Heart left ventricle (tissue), 16 donors: ENCODE measurements around the gene PABPC1L2B. TPM values are rescaled to one million over a fixed set of nuclear protein-coding genes. Genes with fewer than 3 reads are reported as not detected.
"Not testable (repeated sequence)": the region's sequence is repeated elsewhere in the genome, so short reads cannot be mapped to it uniquely, and the experiment has no call there.

Experiments used
- ATAC-seq, 4 donors: fragments of 200-7000 bp; cut with Tn5 transposase; one replicate each; pipeline ENCODE4 v1.9.1; 2020 to 2022; ENCODE audit warnings: moderate library complexity in 4 of 4, mild to moderate bottlenecking in 3 of 4, moderate number of reproducible peaks in 1 of 4
- DNase-seq, 5 donors: peaks; one replicate each; pipeline ENCODE4 v3.0.0-alpha.2; 2020
- H3K27ac ChIP-seq, 12 donors: fragments of 200-600 bp; sonication (generic) in 4 of 12; one replicate each; pipeline versions ENCODE4 v1.5.0 to v1.8.0; 2016 to 2022; ENCODE audit warnings: mild to moderate bottlenecking in 2 of 12
- H3K27me3 ChIP-seq, 9 donors: fragments of 200-600 bp; sonication (generic) in 2 of 9; one replicate each; pipeline versions ENCODE4 v1.5.1 to v1.8.0; 2016 to 2022; ENCODE audit warnings: mild to moderate bottlenecking in 3 of 9
- H3K36me3 ChIP-seq, 9 donors: fragments of 200-600 bp; sonication (generic) in 2 of 9; one replicate each; pipeline versions ENCODE4 v1.5.0 to v1.8.0; 2018 to 2022; ENCODE audit warnings: mild to moderate bottlenecking in 2 of 9
- H3K4me1 ChIP-seq, 12 donors: fragments of 200-600 bp; sonication (generic) in 4 of 12; one replicate each; pipeline versions ENCODE4 v1.5.0 to v1.8.0; 2016 to 2022; ENCODE audit warnings: mild to moderate bottlenecking in 3 of 12
- H3K4me3 ChIP-seq, 12 donors: fragments of 200-600 bp; sonication (generic) in 4 of 12; one replicate each; pipeline versions ENCODE4 v1.5.0 to v1.8.0; 2017 to 2022; ENCODE audit warnings: mild to moderate bottlenecking in 9 of 12, moderate library complexity in 4 of 12
- H3K9me3 ChIP-seq, 12 donors: fragments of 200-600 bp; sonication (generic) in 4 of 12; one replicate each; pipeline versions ENCODE4 v1.5.0 to v1.8.0; 2016 to 2022; ENCODE audit warnings: mild to moderate bottlenecking in 1 of 12
- POLR2A ChIP-seq, 2 donors: fragments of 450-650 bp; IDR thresholded peaks; one replicate each; pipeline ENCODE4 v1.6.1; 2017; ENCODE audit warnings: antibody characterized with exemption in 2 of 2, mild to moderate bottlenecking in 2 of 2, moderate library complexity in 2 of 2
- WGBS, 4 donors: extraction: QIAGEN DNeasy Blood & Tissue Kit in 2 of 4; methylation state at CpG; one replicate each; pipeline versions ENCODE4 v1.1.5 to v1.1.7; 2013 to 2018; 5-methylcytosine and 5-hydroxymethylcytosine counted together
- intact Hi-C, 10 donors: fragments of 100-400 bp; cut with DNase I; formaldehyde crosslinking; loops; one replicate each; pipeline versions ENCODE4 v1.11.1 to v1.14.2; 2022
- long read RNA-seq, 3 donors: library from polyadenylated mRNA; unstranded; transcript quantifications; one replicate each; pipeline ENCODE4 v2.0.0, GENCODE V29; 2020 to 2021
- polyA plus RNA-seq, 2 donors: library from polyadenylated mRNA; stranded (reverse); fragments of 200-250 nt; gene quantifications; one replicate each; pipeline ENCODE4 v1.2.3, GENCODE V29; 2013
- total RNA-seq, 9 donors: library from RNA; depleted of rRNA in 2 of 9; stranded (reverse); fragments of >200 nt in 2 of 9; fragmentation: NEBNext Ultra II Directional in 3 of 9; extraction: Animal tissue kit (Norgen Biotek cat#: 25700) in 3 of 9; gene quantifications; one replicate each; pipeline versions ENCODE4 v1.1.0 to v1.2.4, GENCODE V29; 2016 to 2023
- TF ChIP-seq, protein P1 (sequence below), 12 donors: fragments of 200-600 bp; sonication (generic) in 4 of 12; IDR thresholded peaks; one replicate each; pipeline versions ENCODE4 v1.5.0 to v1.8.0; 2018 to 2022; ENCODE audit warnings: antibody characterized with exemption in 12 of 12, mild to moderate bottlenecking in 5 of 12
- donor health status: ischemic (EF 13 %, LVEDD 7.1; RV severe dilation, severe dysfunction).
- donor health status: healthy with polysubstance abuse.
- donor health status: DM: no; HTN: yes; CAD: no.
- donor health status: DM: no; HTN: no; CAD: no.
- donor health status: ischemic (EF 25% LVEDD 6.9; RV normal size, moderate dysfunction).
- donor health status: ischemic (EF 25% LVEDD 5.7; RV mildly dilated, moderate dysfunction).
- donor health status: healthy.
- donor health status: DM: yes; HTN: yes; CAD: no.
- donor health status: ischemic (EF 35%, LVEDD 5.7; RV mildly dilated, moderate dysfunction).
- donor health status: nonischemic (EF 11% LVEDD 7.7; RV severe dilation, severe dysfunction).
- donor health status: DM: yes; HTN: yes; CAD: no.
- donor health status: PGD.
- donor health status: ischemic (EF 29% LVEDD 5.4; RV normal size, mild dysfunction).
- donor health status: nonischemic (EF 23%, LVEDD 6.1; RV moderate dilation, normal function).

The PABPC1L2B gene
- not detected for total RNA-seq
- polyA plus RNA-seq = not detected
- long read RNA-seq, donor 1 = 0 reads
- long read RNA-seq, donor 2 = 0 reads
- long read RNA-seq, donor 3 = 0 reads

DNA sequence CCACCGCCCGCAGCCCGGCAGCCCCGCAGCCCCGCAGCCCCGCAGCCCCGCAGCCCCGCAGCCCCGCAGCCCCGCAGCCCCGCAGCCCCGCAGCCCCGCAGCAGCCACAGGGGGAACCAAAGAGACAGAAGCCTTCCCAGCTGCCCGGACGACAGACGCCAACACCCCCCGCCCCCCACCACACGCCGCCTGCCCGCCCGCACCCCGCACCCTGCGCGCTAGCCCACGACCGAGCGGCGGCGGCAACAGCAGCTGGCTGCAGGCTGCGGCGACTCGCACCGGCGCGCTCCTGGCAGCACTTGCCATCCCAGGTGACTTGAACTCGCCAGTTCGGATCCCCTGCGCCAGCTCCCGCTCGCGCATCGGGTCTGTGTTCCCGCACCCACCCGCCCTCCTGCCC lies at the start of gene PABPC1L2B:
PABPC1L2B (plus strand) TSS at position 207 of the 400 bp plus-strand sequence. CDS start 704 bp downstream, outside the sequence.
- H3K9me3 ChIP-seq, intact Hi-C loops, ATAC-seq, H3K4me1 ChIP-seq, DNase-seq, H3K27ac ChIP-seq, H3K36me3 ChIP-seq, H3K4me3 ChIP-seq: not testable (repeated sequence)
- no CpG with 5 or more reads among the region's 44 CpGs for WGBS, 4 donors
- peaks cover 0 to 14% (median 0%) of the 10 kb centered on the region in 9 donors for H3K27me3 ChIP-seq

DNA sequence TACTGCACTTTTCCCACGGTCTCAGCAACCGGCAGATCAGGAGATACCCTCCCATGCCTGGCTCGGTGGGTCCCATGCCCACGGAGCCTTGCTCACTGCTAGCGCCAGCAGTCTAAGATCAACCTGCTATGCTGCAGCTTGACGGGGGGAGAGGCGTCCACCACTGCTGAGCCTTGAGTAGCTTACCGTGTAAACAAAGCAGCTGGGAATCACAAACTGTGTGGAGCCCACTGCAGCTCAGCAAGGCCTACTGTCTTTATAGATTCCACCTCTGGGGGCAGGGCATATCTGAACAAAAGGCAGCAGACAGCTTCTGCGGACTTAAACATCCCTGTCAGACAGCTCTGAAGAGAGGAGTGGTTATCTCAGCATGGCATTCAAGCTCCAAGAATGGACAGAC lies 42.8 kb upstream of the PABPC1L2B start:
- H3K27me3 ChIP-seq, H3K4me3 ChIP-seq, ATAC-seq, H3K4me1 ChIP-seq, H3K9me3 ChIP-seq, DNase-seq, H3K36me3 ChIP-seq, H3K27ac ChIP-seq, intact Hi-C loops: not testable (repeated sequence)
- no CpG with 5 or more reads among the region's 9 CpGs for WGBS, 4 donors

DNA sequence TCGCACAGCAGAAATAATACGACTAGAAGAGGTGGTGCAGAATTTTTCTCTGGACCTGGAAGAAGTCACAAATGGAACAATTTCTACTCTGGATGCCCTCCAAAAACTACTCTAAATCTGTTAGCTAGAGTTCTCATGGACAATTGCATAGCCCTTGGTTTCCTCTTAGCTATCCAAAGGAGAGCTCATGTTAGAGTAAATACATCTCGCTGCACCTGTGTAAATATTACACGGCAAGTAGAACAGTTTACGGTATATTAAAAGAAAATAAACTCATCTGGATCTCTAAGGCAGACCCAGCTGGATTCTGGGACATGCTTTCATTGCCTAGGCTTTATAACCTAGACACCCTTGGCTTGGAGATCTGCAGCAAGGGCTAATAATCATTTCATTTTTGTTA lies 30.9 kb upstream of the PABPC1L2B start:
- H3K27me3 ChIP-seq, H3K9me3 ChIP-seq, DNase-seq, intact Hi-C loops, H3K4me3 ChIP-seq, H3K36me3 ChIP-seq, H3K4me1 ChIP-seq, ATAC-seq, H3K27ac ChIP-seq: not testable (repeated sequence)
- WGBS, 4 donors = no CpG with 5 or more reads among the region's 5 CpGs

DNA sequence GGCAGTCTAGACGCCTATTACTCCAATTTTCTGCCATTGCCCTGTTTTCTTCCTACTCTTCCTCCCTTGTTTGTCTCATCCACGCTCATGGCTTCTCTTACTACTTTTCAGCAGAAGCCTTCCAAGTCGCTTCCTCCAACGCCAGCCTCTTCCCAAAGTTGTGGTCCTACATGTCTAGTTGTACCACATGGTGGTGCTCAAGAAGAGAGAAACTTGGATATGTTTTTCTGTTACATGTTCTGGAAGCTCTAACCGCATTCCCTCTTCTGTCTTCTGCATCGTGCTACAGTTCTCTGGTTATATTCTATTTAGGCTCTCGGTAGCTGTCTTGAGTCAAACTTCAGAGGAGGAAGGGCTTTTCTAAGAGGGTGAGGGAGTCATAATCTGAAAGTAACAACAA lies 27.9 kb upstream of the PABPC1L2B start:
- H3K27me3 ChIP-seq, H3K9me3 ChIP-seq, ATAC-seq, H3K36me3 ChIP-seq, H3K27ac ChIP-seq, H3K4me3 ChIP-seq, intact Hi-C loops, H3K4me1 ChIP-seq, DNase-seq: not testable (repeated sequence)
- WGBS, 4 donors = no CpG with 5 or more reads among the region's 7 CpGs

DNA sequence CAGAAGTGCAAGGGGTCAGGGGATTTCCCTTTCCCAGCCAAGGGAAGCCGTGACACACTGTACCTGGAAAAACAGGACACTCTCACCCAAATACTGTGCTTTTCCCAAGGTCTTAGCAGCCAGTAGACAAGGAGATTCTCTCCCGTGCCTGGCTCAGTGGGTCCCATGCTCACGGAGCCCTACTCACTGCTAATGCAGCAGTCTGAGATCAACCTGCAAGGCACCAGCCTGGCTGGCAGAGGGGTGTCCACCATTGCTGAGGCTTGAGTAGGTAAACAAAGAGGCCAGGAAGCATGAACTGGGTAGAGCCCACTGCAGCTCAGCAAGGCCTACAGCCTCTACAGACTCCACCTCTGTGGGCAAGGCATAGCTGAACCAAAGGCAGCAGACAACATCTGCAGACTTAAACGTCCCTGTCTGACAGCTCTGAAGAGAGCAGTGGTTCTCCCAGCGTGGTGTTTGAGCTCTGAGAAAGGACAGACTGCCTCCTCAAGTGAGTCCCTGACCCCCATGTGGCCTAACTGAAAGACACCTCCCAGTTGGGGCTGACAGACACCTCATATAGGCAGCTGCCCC lies 21.8 kb upstream of the PABPC1L2B start:
- not testable (repeated sequence) for H3K27me3 ChIP-seq, ATAC-seq

DNA sequence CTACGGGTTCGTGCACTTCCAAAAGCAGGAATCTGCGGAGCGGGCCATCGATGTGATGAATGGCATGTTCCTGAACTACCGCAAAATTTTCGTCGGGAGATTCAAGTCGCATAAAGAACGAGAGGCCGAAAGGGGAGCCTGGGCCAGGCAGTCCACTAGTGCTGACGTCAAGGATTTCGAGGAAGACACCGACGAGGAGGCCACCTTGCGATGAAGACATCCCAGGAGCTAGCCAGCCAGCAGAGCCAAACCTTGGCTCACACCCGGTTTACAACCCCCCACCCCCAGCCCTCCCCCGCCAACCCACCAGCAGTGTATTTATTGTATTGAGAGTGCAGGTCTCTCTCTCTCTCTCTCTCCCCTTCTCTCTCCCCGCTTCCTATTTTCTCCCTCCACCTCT lies 1.3 kb downstream of the PABPC1L2B start:
- ATAC-seq, intact Hi-C loops: not testable (repeated sequence)

More for the DNA sequence above, 21.8 kb upstream of the PABPC1L2B start:
- WGBS, 4 donors = 37 to 66% (median 56%) methylated on average over 4 to 5 of the region's 5 CpGs
- H3K9me3 ChIP-seq, H3K4me1 ChIP-seq, H3K4me3 ChIP-seq, H3K27ac ChIP-seq, H3K36me3 ChIP-seq, DNase-seq, intact Hi-C loops: not testable (repeated sequence)

DNA sequence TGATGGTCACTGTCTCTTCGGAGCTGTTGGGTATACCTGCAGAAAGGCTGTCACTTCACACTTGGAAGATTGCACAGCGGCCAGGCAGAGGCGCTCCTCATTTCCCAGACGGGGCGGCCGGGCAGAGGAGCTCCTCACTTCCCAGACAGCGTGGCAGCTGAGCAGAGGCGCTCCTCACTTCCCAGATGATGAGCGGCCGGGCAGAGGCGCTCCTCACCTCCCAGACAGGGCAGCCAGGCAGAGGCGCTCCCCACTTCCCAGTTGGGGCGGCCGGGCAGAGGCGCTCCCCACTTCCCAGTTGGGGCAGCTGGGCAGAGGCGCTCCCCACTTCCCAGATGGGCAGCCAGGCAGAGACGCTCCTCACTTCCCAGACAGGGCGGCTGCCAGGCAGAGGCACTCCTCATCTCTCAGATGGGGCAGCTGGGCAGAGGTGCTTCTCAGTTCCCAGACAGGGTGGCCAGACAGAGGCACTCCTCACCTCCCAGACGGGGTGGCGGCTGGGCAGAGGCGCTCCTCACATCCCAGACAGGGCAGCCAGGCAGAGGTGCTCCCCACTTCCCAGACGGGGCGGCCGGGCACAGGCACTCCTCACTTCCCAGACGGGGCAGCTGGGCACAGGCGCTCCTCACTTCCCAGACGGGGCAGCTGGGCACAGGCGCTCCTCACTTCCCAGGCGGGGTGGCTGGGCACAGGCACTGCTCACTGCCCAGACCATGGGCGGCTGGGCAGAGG lies 18.8 kb downstream of the PABPC1L2B start:
- Histone ChIP-seq H3K4me3 (no peak overlapping the region), H3K27me3 (peaks cover 0 to 3% (median 0%) of the 10 kb centered on the region in 9 donors), H3K9me3 (peaks cover 0 to 29% (median 0%) of the 10 kb centered on the region in 12 donors), H3K4me1 (no peaks in the 10 kb centered on the region), H3K36me3 (no peaks in the 10 kb centered on the region), H3K27ac (no peak overlapping the region)
- ATAC-seq (no peak), DNase-seq (peak in 1 of 5 donors; percentile 33)
- TF ChIP-seq, protein P1, sequence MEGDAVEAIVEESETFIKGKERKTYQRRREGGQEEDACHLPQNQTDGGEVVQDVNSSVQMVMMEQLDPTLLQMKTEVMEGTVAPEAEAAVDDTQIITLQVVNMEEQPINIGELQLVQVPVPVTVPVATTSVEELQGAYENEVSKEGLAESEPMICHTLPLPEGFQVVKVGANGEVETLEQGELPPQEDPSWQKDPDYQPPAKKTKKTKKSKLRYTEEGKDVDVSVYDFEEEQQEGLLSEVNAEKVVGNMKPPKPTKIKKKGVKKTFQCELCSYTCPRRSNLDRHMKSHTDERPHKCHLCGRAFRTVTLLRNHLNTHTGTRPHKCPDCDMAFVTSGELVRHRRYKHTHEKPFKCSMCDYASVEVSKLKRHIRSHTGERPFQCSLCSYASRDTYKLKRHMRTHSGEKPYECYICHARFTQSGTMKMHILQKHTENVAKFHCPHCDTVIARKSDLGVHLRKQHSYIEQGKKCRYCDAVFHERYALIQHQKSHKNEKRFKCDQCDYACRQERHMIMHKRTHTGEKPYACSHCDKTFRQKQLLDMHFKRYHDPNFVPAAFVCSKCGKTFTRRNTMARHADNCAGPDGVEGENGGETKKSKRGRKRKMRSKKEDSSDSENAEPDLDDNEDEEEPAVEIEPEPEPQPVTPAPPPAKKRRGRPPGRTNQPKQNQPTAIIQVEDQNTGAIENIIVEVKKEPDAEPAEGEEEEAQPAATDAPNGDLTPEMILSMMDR (IDR thresholded peaks at IDR 0.05) = no peak
- TF ChIP-seq POLR2A (IDR thresholded peaks at IDR 0.05) = no peak
- intact Hi-C loops = no loop called here
- 82 to 90% (median 87%) methylated on average over 12 to 30 of the region's 30 CpGs for WGBS, 4 donors

More for the DNA sequence above, 1.3 kb downstream of the PABPC1L2B start:
- H3K27me3 ChIP-seq = peaks cover 0 to 23% (median 0%) of the 10 kb centered on the region in 9 donors
- H3K36me3 ChIP-seq, H3K4me1 ChIP-seq, H3K9me3 ChIP-seq, H3K4me3 ChIP-seq, H3K27ac ChIP-seq, DNase-seq: not testable (repeated sequence)
- no CpG with 5 or more reads among the region's 19 CpGs for WGBS, 4 donors

DNA sequence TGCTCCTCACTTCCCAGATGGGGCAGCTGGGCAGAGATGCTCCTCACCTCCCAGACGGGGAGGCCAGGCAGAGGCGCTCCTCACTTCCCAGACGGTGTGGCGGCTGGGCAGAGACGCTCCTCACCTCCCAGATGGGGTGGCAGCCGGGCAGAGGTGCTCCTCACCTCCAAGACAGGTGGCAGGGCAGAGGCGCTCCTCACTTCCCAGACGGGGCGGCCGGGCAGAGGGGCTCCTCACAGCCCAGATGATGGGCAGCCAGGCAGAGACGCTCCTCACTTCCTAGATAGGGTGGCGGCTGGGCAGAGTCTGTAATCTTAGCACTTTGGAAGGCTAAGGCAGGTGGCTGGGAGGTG lies 19.3 kb downstream of the PABPC1L2B start:
- H3K36me3 ChIP-seq, H3K27me3 ChIP-seq, intact Hi-C loops, H3K4me1 ChIP-seq, ATAC-seq, H3K27ac ChIP-seq, H3K4me3 ChIP-seq: not testable (repeated sequence)
- WGBS, 4 donors = 83 to 94% (median 90%) methylated on average over 11 to 12 of the region's 12 CpGs
- H3K9me3 ChIP-seq = peaks cover 0 to 29% (median 0%) of the 10 kb centered on the region in 12 donors
- DNase-seq = peak in 1 of 5 donors; percentile 14
